GM19455 (cell line): Measurements from ENCODE around the gene L3MBTL4.
"Not testable (repeated sequence)": the region's sequence is repeated elsewhere in the genome, so short reads cannot be mapped to it uniquely, and the experiment has no call there.

Experiments
- ATAC-seq: cut with Tn5 transposase; IDR thresholded peaks from one replicate; pipeline ENCODE4 v1.9.1; 2021; ENCODE audit not compliant: unreplicated experiment

Gene L3MBTL4

GRCh38 chr18:6054256-6054842 lies 360.4 kb downstream of the L3MBTL4 start:
- no peak for ATAC-seq

DNA sequence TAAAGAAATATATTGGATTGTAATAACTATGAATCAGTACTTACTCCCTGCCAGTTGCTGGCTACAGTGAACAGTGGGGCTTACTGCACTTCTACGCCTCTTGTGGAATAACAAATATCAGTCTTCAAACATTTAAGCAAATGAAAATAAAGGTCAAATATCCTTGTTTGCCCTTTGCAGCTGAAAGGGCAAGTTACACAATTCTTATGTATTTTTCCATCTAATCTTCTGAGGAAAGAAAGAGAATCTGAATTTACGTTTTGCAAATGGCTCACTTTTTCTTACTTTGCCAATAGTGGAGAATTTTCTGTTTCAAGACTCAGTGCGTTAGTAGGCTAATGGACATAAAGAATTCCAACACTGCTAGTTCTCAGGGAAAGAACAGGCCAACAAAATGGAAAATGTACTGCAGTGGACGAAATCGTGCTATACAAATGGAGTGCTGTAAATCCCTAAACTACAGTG lies 362.2 kb downstream of the L3MBTL4 start:
- no peak for ATAC-seq

DNA sequence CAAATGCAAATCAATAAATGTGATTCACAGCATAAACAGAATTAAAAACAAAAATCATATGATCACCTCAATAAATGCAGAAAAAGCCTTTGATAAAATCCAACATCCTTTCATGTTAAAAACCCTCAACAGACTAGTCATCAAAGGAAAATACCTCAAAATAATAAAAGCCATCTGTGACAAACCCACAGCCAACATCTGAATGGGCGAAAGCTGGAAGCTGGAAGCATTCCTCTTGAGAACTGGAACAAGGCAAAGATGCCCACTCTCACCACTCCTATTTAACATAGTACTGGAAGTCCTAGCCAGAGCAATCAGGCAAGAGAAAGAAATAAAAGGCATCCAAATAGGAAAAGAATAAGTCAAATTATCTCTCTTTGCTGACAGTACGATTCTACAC lies 367.1 kb downstream of the L3MBTL4 start:
- ATAC-seq = not testable (repeated sequence)

DNA sequence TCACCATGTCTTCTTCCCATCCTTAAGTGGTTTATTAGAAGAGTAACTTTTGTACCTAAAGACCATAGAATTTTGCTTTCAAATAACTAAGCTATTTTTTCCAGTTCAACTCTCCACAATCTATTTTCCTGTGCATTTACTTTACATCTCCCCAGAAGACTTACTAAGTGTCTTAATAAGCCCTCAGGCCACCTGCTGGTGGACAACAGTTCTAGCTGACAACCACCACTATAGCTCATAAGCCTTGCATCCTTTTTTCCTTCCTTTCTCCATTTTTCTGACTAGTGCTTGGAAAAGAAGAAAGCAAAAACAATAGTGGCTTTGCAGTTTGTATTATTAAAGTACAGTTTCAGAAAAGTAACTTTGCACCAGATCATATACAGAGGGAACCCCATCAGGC lies 369.9 kb downstream of the L3MBTL4 start:
- no peak for ATAC-seq

- no peak for ATAC-seq
Observed at GRCh38 chr18:6044319-6044718, 370.4 kb downstream of the L3MBTL4 start.

DNA sequence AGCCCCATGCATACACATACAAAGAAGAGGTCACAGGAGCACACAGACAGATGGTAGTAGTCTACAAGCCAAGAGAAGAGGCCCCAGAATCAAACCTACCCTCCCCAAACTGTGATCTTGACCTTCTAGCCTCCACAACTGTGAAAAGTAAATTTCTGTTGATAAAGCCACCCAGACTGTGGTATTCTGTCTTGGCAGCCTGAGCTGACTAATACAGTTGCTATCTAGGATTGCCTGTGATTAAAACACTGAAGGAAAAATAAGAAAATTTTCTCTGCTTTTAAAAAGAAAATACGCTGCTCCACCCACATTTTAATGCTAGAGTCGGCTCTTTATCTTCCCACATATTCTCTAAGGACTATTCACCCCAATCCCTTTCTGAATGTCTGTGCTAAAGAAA lies 375.7 kb downstream of the L3MBTL4 start:
- ATAC-seq = no peak

DNA sequence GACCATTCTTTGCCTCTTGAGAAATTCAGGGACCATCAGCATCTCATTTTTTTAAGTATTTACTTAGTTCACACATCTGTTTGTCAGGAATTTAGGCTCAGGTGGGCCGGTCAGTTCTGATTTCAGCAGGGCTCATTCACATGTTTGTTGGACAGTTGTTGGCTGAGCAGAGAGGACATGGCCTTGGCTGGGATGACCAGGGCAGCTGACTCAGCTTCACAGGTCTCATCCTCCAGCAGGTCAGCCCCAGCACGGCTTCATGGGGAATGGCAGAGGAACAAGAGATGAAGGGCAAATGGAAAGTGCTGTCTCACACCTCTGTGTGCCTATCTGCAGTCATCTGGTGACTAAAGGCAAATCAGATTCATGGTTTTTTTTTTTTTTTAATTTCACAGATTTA lies 383.3 kb downstream of the L3MBTL4 start:
- no peak for ATAC-seq

DNA sequence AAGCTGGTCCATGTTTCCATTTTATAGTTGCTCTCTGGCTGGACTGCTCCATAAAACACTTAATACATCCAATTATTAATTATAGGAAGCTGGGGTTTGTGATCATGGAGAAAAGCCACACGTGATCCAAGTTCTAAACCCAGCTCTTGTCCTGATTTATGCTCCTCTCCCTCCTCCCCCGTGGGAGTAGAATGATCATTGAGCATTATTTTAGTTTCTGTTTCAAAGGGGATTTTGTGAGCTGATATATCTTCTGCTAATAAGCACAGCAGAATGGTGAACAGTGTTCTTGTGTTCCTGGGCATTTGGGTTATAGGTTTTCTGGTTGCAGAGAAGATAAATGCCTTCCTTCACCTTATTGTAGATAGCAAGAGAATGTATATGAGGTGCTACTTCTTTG lies 383.7 kb downstream of the L3MBTL4 start:
- ATAC-seq = no peak

- ATAC-seq = no peak
Observed at GRCh38 chr18:6024745-6025248, 389.9 kb downstream of the L3MBTL4 start.

- no peak for ATAC-seq
Observed at GRCh38 chr18:6023551-6023950, 391.2 kb downstream of the L3MBTL4 start.

DNA sequence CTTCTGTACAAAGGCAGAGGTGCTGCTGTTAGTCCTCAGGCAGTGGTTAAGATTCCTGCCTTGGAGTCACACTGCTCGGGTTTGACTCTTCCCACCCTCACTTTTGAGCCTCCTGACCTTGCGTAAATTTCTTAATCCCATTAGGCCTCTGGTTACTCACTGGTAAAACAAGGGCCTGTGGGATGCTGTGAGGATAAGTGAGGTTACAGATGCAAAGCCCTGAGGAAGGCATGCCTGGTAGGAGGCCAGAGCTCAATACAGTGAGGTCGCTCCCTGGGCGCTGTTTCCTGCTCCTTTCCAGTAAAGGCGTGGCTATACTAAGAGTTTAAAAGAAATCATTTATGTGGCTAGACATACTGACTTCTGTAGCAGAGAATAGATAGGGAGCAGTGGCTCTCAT lies 391.9 kb downstream of the L3MBTL4 start:
- no peak for ATAC-seq

GRCh38 chr18:6022074-6022444 lies 392.7 kb downstream of the L3MBTL4 start:
- no peak for ATAC-seq

DNA sequence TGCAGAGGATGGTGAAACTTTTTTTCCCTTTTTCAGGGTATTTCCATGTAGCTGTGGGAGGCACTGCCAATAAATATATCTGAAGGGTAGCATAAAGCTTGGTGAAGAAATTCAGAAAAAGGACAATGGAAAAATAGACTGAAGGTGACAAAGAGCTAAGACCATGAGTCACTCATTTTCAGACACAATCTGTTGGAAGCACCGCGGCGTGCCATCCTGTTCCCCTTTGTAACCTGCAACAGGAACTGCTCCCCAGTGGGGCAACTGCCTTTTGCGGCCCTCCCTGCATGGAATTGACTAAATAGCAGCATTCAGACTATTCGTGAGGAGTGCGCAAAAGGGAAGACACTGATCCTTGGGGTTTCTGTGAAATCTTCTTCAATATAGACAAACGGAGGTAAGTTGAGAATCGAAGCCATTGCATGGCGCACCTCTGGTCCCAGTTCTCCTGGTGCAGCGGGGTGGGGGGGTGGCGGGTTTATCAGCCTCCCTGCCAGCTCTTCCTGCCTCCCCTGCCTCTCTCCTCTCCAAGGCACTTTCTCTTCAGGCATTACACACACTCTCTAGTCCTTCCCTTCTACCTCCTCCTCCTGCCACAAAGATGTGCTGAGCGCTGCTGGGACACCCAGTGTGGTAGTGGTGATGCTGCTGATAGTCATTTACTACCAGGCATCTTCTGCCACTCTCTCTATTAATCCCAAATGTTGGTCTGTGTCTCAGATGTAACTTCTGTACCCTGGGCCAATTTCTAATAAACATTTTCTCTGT lies 393.2 kb downstream of the L3MBTL4 start:
- ATAC-seq = no peak

- no peak for ATAC-seq
Observed at GRCh38 chr18:6018671-6019070, 396.0 kb downstream of the L3MBTL4 start.

DNA sequence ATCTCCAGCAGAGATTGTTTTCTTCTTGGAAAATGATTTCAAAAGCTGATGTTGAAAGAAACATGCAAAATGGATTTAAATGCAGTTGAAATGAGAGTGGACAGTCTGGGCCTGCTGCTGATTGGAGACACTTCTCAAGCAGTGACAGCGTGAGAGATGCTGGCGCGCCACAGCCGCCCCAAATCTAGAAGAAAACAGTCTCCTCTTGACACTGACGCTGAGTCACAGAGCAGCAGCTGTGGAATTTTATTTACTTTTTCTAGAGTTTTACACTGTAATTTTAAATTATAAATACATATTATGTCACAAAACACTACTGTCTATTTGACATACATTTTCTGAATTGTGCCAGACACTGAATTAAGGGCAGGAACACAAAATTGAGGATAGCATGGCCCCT lies 397.5 kb downstream of the L3MBTL4 start:
- ATAC-seq = no peak

DNA sequence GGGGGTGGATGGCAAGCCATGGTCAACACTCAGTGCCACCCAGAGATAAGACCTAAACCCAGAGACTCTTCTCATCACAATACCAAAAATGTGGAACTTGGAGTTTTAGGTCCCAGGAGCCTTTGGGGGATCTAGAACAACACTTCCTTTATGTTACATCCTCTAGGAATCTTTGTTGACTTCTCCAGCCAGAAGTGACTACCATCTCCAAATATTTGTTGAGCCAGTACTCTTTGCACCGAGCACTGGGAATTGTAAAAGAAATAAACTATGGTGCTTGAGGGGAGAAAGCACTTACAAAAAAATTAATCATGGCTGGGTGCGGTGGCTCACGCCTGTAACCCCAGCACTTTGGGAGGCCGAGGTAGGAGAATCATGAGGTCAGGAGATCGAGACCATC lies 399.3 kb downstream of the L3MBTL4 start:
- ATAC-seq = no peak

- no peak for ATAC-seq
Observed at GRCh38 chr18:6013171-6013810, 401.4 kb downstream of the L3MBTL4 start.

- no peak for ATAC-seq
Observed at GRCh38 chr18:6010921-6011320, 403.8 kb downstream of the L3MBTL4 start.

GRCh38 chr18:6010284-6010683 lies 404.4 kb downstream of the L3MBTL4 start:
- ATAC-seq = no peak

- ATAC-seq = no peak
Observed at GRCh38 chr18:6009756-6010155, 405.0 kb downstream of the L3MBTL4 start.

- ATAC-seq = peak; percentile 99
Observed at GRCh38 chr18:6004683-6005082, 410.0 kb downstream of the L3MBTL4 start.

- ATAC-seq = peak; percentile 61
Observed at GRCh38 chr18:6004119-6004518, 410.6 kb downstream of the L3MBTL4 start.
